HG03280 (cell line): ENCODE data around the gene NIM1K.
"Not testable (repeated sequence)": the region's sequence is repeated elsewhere in the genome, so short reads cannot be mapped to it uniquely, and the experiment has no call there.

Experiments used
- ATAC-seq: cut with Tn5 transposase; IDR thresholded peaks from one replicate; pipeline ENCODE4 v1.9.1; 2021; ENCODE audit warnings: mild to moderate bottlenecking, moderate library complexity; ENCODE audit not compliant: unreplicated experiment

The NIM1K gene

DNA sequence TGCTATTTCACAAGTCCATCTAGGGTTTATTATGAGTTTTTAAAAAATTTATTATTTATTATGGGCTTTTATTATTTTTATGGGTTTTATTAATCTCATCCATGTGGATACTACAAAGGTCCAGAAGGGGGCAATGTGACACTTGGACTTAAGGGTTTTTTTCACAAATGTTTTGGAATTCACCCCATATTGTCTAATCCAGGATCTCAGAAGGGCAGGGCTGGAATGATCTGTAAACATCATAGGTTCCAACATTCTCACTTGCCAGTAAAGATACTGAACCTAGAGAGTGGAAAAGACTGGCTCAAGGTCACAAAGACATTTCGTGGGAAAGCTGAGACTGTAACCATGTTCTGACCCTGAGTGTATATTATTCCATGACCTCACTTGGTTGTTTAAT lies 35.6 kb downstream of the NIM1K start:
- ATAC-seq: no peak

GRCh38 chr5:43230707-43231106 lies 38.7 kb downstream of the NIM1K start:
- ATAC-seq: no peak

DNA sequence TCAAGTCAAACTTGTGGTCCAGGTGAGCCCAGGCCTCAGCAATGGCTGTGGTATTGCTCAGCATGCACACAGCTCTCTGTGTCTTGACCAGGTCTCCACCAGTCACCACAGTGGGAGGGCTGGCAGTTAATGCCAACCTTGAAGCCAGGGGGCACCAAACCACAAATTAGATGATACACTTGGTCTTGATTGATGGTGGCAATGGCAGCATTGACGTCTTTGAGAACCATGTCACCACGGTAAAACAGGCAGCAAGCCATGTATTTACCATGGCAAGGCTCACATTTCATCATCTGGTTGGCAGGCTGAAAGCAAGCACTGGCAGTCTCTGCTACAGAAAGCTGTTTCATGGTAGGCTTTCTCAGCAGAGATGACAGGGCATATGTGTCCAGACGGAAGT lies 40.0 kb downstream of the NIM1K start:
- ATAC-seq: no peak

- no peak for ATAC-seq
These were observed 41.2 kb downstream of the NIM1K start for GRCh38 chr5:43232943-43233833.

- ATAC-seq: peak; percentile 60
These were observed 41.9 kb downstream of the NIM1K start for GRCh38 chr5:43233946-43234345.

- ATAC-seq: no peak
These were observed 44.8 kb downstream of the NIM1K start for GRCh38 chr5:43236653-43237355.

DNA sequence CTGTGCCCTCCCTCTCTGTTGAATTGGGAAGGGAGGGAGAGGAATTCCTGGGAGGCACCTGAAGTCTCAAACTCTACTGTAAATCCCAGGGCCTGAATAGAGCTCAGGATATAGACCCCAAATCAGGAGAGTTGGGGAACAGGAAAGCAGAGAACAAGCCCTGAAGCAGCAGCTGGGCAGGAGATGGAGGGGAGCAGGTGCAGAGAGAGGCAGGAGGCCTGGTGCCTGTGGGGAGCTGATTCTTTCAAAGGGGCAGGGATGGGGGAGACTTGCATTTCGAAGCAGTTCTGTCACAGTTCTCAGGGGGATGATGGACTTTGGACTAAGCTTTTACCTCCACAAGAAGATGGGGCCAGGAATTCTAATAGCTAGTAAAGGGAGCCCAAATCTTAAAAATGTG lies 50.2 kb downstream of the NIM1K start:
- ATAC-seq: no peak

- ATAC-seq: no peak
These were observed 51.2 kb downstream of the NIM1K start for GRCh38 chr5:43243270-43243669.

GRCh38 chr5:43244823-43245565 lies 53.0 kb downstream of the NIM1K start:
- ATAC-seq: peak; percentile 67

- peak; percentile 55 for ATAC-seq
These were observed 53.8 kb downstream of the NIM1K start for GRCh38 chr5:43245724-43246385.

GRCh38 chr5:43251754-43252153 lies 59.7 kb downstream of the NIM1K start:
- no peak for ATAC-seq

DNA sequence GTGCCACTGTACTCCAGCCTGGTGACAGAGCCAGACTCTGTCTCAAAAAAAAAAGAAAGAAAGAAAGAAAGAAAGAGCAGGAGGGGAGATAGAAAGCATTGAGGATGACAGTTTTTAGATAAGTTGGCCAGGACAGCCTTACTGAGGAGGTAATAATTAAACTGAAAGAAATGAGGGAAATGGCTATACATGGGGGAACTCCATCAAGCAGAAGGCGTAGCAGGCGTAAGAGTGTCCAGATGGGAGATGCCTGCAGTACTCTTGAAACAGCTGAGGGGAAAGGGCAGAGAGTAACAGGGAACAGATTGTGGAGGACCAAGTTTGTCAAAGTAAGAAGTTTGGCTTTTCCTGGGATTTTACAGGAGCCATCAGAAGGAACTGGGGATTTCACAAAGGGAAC lies 63.7 kb downstream of the NIM1K start:
- no peak for ATAC-seq

GRCh38 chr5:43256261-43256966 lies 64.4 kb downstream of the NIM1K start:
- no peak for ATAC-seq

DNA sequence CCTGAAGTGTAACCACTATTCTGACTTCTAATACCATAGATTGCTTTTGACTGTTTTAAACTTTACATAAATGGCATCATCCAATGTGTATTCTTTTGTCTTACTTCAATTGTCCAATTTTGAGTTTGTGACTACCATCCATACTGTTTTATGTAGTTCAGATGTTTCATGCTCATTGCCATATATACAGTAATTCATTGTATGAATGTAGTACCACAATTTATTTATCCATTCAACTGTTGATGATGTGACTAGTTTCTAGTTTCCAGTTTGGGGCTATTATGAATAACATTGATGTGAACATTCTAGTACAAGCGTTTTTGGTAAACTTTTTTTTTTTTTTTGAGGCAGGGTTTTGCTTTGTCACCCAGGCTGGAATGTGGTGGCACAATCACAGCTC lies 66.1 kb downstream of the NIM1K start:
- no peak for ATAC-seq

GRCh38 chr5:43262269-43262668 lies 70.2 kb downstream of the NIM1K start:
- ATAC-seq: not testable (repeated sequence)

DNA sequence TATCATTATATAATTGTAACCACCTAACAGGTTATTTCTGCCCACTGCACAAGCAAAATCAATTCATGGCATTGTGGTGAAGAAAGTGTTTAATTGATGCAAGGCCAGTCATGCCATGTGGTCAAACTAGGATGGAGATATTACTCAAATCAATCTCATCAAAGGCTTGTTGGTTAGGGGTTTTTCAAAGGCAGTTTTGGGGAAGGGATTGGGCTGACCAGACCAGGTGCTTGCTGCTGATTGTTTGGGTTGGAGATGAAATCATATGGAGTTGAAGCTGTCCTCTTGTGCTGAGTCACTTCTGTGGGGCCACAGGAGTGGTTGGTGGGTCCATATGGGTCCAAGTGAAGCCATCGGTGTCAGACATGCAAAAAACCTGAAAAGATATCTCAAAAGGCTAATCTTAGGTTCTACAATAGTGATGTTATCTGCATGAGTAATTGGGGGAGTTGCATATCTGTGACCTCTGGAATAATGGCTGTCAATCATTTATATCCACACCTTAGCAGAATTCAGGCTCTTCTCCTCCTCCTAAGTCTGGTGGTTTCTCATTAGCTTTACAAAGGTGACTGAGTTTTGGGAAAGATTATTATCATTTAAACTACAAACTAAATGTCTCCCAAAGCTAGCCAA lies 76.3 kb downstream of the NIM1K start:
- peak; percentile 55 for ATAC-seq

DNA sequence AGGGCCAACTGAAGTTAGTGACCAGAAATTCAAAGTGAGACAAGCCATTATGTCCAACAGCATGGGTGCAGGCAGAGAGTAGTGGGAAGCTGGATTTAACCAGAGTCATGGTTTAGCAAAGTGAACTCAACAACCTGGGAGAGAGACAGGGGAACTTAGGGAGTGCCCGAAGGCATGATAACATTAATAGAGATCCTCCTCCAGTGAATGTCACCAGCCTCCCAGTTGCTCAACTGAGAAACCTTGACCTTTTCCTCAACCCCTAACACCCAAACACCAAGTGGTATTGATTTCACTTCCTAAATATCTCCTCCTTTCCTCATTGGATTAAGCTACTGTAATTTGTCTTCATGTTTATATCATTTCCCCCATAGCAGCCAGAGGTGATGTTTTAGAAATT lies 78.6 kb downstream of the NIM1K start:
- ATAC-seq: no peak

GRCh38 chr5:43273552-43273951 lies 81.5 kb downstream of the NIM1K start:
- no peak for ATAC-seq

- ATAC-seq: no peak
These were observed 82.5 kb downstream of the NIM1K start for GRCh38 chr5:43274435-43275114.
